ENCODE measurements around the gene ARHGAP29.

- TF ChIP-seq CTCF (conservative IDR thresholded peaks at IDR 0.05; ENCODE audit: low read depth, low read length) (no peak), EZH2 (IDR thresholded peaks at IDR 0.05; ENCODE audit: borderline replicate concordance, low read depth, low read length, poor library complexity, severe bottlenecking) (no peak)
Measured at GRCh38 chr1:94207695-94208094, 29.7 kb downstream of the ARHGAP29 start.

Measured in A673 (cell line).